Natural killer cell treated with Interleukin-12 subunit alpha and Interleukin-12 subunit beta and Interleukin-15 and Interleukin-18, amount 100 ng/mL, for 72 hours (primary cell): Measurements from ENCODE around the gene DUSP16. TPM values are rescaled to one million over a fixed set of nuclear protein-coding genes. Genes with fewer than 3 reads are reported as not detected.
"Not testable (repeated sequence)": the region's sequence is repeated elsewhere in the genome, so short reads cannot be mapped to it uniquely, and the experiment has no call there.

Source experiments
- ATAC-seq, 2 donors: fragments of 150-1000 bp; cut with Tn5 transposase in 1 of 2; sonication (Bioruptor Pico), chemical (Tn5 transposase) in 1 of 2; 2 replicates each; pipeline ENCODE4 v1.10.0; 2021
- DNase-seq: peaks from one replicate; pipeline ENCODE4 v3.0.0; 2022; ENCODE audit warnings: low spot score
- H3K27ac Mint-ChIP-seq, 2 donors: 1 replicate in 1 of 2; 2 replicates in 1 of 2; pipeline ENCODE4 v1.8.0; 2022; ENCODE audit warnings: mixed read lengths in 2 of 2, mild to moderate bottlenecking in 1 of 2, moderate library complexity in 1 of 2
- H3K27me3 Mint-ChIP-seq, 2 donors: 1 replicate in 1 of 2; 2 replicates in 1 of 2; pipeline ENCODE4 v1.8.0; 2022; ENCODE audit warnings: mixed read lengths in 2 of 2
- H3K36me3 Mint-ChIP-seq: one replicate; pipeline ENCODE4 v1.8.0; 2022; ENCODE audit warnings: mixed read lengths
- H3K4me1 Mint-ChIP-seq, 2 donors: 1 replicate in 1 of 2; 2 replicates in 1 of 2; pipeline ENCODE4 v1.8.0; 2022; ENCODE audit warnings: low read depth in 2 of 2, mixed read lengths in 2 of 2, mild to moderate bottlenecking in 1 of 2
- H3K4me3 Mint-ChIP-seq: one replicate; pipeline ENCODE4 v1.8.0; 2022; ENCODE audit warnings: mixed read lengths
- H3K9me3 Mint-ChIP-seq: 2 replicates; pipeline ENCODE4 v1.8.0; 2022; ENCODE audit warnings: mixed read lengths
- total RNA-seq, 2 donors: library from RNA; stranded (reverse); gene quantifications; one replicate each; pipeline ENCODE4 v1.2.3, GENCODE V29; 2022

DUSP16 gene
- total RNA-seq, 2 donors from 2014 or later = 21.8 to 22.8 TPM

DNA sequence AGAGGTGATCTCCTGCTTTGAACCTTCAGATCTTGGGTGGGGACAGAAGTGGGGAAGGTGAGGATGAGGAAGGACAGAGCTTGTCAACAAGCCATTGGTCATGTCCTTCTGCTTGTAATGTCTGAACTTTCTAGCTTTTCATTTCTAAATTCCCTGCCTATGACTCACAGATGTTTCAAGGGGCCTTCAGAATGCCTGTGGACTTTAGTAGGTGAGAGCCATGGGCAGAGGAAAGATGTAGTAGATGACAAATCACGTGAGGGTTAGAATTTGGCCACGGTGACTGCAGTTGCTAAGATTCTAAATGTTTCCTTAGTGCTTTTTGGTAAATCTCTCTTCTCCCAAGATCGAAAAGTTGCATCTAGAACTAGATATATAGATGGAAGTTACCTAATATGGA, 30.3 kb upstream of the DUSP16 start:
- no peaks in the 10 kb centered on the region for H3K9me3 Mint-ChIP-seq

DNA sequence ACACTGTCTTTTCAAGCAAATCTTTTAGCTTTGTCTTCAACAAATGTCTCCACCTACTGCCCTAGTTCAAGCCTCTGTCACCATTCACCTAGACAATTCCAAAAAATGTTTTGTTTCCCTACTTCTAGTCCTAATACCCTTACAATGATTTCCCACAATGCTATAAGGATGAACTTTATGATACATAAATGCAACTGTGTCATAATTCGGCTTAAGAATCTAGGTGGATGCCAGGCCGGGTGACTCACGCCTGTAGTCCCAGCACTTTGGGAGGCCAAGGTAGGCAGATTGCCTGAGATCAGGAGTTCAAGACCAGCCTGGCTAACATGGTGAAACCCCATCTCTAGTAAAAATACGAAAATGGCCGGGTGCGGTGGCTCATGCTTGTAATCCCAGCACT, 28.3 kb upstream of the DUSP16 start:
- H3K4me3 Mint-ChIP-seq = no peak overlapping the region
- H3K27ac Mint-ChIP-seq = no peak overlapping the region
- ATAC-seq = no peak
- no peaks in the 10 kb centered on the region for H3K4me1 Mint-ChIP-seq
- DNase-seq = no peak
- no peaks in the 10 kb centered on the region for H3K36me3 Mint-ChIP-seq
- no peaks in the 10 kb centered on the region for H3K9me3 Mint-ChIP-seq
- peaks cover 28 to 31% of the 10 kb centered on the region in 2 donors for H3K27me3 Mint-ChIP-seq

More for the DNA sequence above, 30.3 kb upstream of the DUSP16 start:
- Mint-ChIP-seq H3K27me3 (peaks cover 25 to 33% of the 10 kb centered on the region in 2 donors), H3K27ac (no peak overlapping the region), H3K4me3 (no peak overlapping the region), H3K4me1 (no peaks in the 10 kb centered on the region), H3K36me3 (no peaks in the 10 kb centered on the region)
- ATAC-seq = no peak
- DNase-seq = no peak

GRCh38 chr12:12588436-12588835, 25.8 kb upstream of the DUSP16 start:
- ATAC-seq, H3K9me3 Mint-ChIP-seq, H3K36me3 Mint-ChIP-seq, DNase-seq, H3K27ac Mint-ChIP-seq, H3K4me3 Mint-ChIP-seq: not testable (repeated sequence)
- Mint-ChIP-seq H3K4me1 (peaks cover 0 to 17% of the 10 kb centered on the region in 2 donors), H3K27me3 (peaks cover 25 to 29% of the 10 kb centered on the region in 2 donors)

DNA sequence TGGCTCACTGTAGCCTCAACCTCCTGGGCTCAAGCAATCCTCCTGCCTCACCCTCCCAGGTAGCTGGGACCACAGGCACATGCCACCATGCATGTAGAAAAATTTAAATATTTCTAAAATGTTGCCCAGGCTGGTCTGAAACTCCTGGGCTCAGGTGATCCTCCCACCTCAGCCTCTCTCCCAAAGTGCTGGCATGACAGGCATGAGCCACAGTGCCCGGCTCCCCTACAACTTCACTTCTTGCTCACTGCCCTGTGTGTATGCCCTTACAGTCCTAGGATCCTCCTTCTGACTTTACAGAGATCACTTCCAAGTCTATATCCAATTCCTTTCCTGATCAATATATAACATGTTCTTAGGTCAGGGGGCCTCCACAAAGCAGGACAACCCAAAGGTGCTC, 25.2 kb upstream of the DUSP16 start:
- Mint-ChIP-seq H3K27me3 (peaks cover 25 to 28% of the 10 kb centered on the region in 2 donors), H3K4me1 (peaks cover 2 to 23% of the 10 kb centered on the region in 2 donors), H3K4me3 (no peak overlapping the region), H3K9me3 (no peaks in the 10 kb centered on the region), H3K36me3 (no peaks in the 10 kb centered on the region), H3K27ac (no peak overlapping the region)
- ATAC-seq (no peak), DNase-seq (no peak)

DNA sequence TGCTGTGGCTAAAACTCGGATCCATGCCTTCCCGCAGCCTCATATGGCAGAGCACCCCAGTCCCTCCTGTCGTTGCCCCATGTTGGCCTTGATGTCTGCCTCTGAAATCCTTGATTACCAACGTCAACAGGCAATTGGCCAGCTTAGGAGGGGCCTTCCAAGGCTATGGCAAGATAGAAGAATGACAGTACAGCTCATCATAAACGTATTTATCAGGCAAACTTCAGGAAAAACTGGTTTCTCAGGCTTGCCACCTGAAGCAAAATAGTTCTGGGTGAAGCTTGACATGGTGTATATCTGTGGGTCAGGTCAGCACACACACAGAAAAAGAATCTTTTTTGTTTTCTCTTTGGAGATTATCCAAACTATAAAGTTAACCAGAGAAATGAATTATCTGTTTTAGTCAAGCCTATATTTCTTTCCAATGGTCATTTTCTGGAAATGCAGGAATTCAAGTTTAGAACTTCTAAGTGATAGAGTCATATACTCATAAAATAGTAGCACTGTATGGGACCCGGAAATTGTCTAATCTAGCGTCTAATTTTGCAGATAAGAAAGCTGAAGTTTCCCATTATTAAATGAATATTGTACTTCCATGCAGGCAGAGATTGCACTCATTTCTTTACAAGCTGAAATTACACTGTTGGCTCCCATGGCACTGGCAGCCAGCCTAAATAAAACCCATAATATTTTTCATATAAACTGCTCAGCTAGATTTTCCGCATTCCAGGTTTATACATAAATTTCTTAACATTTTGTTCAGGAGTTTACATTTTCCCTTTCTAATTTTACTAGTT, 24.4 kb upstream of the DUSP16 start:
- Mint-ChIP-seq H3K36me3 (no peaks in the 10 kb centered on the region), H3K9me3 (no peaks in the 10 kb centered on the region), H3K4me3 (no peak overlapping the region), H3K27ac (no peak overlapping the region), H3K4me1 (peaks cover 6 to 31% of the 10 kb centered on the region in 2 donors), H3K27me3 (peaks cover 22 to 23% of the 10 kb centered on the region in 2 donors)
- DNase-seq (no peak), ATAC-seq (no peak)

- ATAC-seq = no peak
- Mint-ChIP-seq H3K27me3 (peaks cover 10 to 22% of the 10 kb centered on the region in 2 donors), H3K4me3 (no peak overlapping the region), H3K27ac (no peak overlapping the region), H3K36me3 (no peaks in the 10 kb centered on the region), H3K9me3 (no peaks in the 10 kb centered on the region), H3K4me1 (peaks cover 6 to 32% of the 10 kb centered on the region in 2 donors)
- DNase-seq = no peak
These were observed 22.6 kb upstream of the DUSP16 start for GRCh38 chr12:12585115-12585863.

GRCh38 chr12:12583510-12584178, 21.0 kb upstream of the DUSP16 start:
- DNase-seq = no peak
- Mint-ChIP-seq H3K4me1 (peaks cover 6 to 32% of the 10 kb centered on the region in 2 donors), H3K27ac (peak overlapping the region; percentile 72 to 83), H3K4me3 (peak overlapping the region; percentile 50), H3K9me3 (no peaks in the 10 kb centered on the region), H3K36me3 (no peaks in the 10 kb centered on the region), H3K27me3 (peaks cover 0 to 9% of the 10 kb centered on the region in 2 donors)
- ATAC-seq = no peak

DNA sequence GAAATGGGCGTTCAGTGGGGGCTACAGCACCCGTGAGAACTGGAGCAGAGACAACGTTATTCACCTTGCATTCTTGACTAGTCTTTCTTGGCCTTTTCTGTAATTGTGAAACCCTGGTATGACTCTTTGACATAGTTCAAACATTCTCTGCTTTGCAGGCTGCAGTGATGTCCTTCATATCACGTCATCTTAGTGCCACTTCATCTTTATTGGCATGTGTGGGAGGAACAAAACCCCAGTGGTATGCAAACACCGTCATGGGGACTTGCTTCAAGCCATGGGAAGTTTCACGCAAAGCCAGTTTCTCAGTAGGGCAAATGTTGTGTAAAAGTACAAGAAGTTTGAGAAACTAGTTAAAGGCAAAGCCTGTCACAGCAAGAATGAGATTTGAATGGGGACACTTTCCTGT, 20.2 kb upstream of the DUSP16 start:
- ATAC-seq (peak; percentile 91 to 94), DNase-seq (peak; percentile 59)
- H3K4me1 Mint-ChIP-seq = peaks cover 6 to 32% of the 10 kb centered on the region in 2 donors
- peak overlapping the region; percentile 72 to 83 for H3K27ac Mint-ChIP-seq
- H3K9me3 Mint-ChIP-seq = no peaks in the 10 kb centered on the region
- no peaks in the 10 kb centered on the region for H3K36me3 Mint-ChIP-seq
- H3K4me3 Mint-ChIP-seq = peak overlapping the region; percentile 50
- H3K27me3 Mint-ChIP-seq = peaks cover 0 to 9% of the 10 kb centered on the region in 2 donors

DNA sequence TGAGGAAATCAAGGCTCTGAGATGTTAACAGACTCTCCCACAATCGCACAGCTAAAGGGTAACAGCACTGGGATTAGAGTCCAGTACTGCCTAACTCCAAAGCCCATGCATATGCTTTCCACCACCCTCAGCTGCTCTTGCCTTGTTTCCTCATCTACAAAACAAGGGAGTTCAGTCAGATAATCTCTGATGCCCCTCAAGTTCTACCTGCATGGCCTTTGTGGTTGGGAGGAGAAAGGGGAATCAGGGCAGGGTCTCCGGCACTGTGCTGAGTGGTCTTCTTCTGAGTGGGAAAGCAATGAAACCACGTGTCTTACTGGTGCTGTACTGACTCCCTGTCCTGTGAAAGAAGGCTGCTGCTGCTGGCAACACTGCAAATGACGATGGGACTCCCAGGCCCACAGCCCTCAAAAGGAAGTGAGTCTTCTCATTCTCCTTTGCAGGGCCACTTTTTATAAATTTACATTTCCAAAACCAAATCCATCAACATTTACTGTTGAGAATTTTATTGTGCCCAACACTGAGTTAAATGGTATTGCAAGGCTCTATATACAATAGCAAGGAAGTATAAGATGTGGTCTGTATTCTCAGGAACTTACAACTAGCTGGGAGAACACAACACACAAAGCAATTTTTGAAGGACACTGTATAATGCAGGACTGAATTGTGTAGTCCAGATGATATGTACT, 19.7 kb upstream of the DUSP16 start:
- DNase-seq (no peak), ATAC-seq (peak in 1 of 2 donors; percentile 68)
- Mint-ChIP-seq H3K4me1 (peaks cover 6 to 32% of the 10 kb centered on the region in 2 donors), H3K27ac (peak overlapping the region; percentile 72 to 83), H3K4me3 (peak overlapping the region; percentile 50), H3K9me3 (no peaks in the 10 kb centered on the region), H3K36me3 (no peaks in the 10 kb centered on the region), H3K27me3 (peaks cover 0 to 10% of the 10 kb centered on the region in 2 donors)

GRCh38 chr12:12580716-12581115, 18.1 kb upstream of the DUSP16 start:
- H3K27ac Mint-ChIP-seq, H3K9me3 Mint-ChIP-seq, DNase-seq, H3K4me3 Mint-ChIP-seq, H3K27me3 Mint-ChIP-seq, ATAC-seq, H3K36me3 Mint-ChIP-seq: not testable (repeated sequence)
- peaks cover 6 to 32% of the 10 kb centered on the region in 2 donors for H3K4me1 Mint-ChIP-seq

GRCh38 chr12:12577786-12578185, 15.1 kb upstream of the DUSP16 start:
- H3K4me3 Mint-ChIP-seq = no peak overlapping the region
- no peak for DNase-seq
- H3K27me3 Mint-ChIP-seq = peaks cover 0 to 2% of the 10 kb centered on the region in 2 donors
- ATAC-seq = no peak
- H3K9me3 Mint-ChIP-seq = no peaks in the 10 kb centered on the region
- H3K27ac Mint-ChIP-seq = no peak overlapping the region
- no peaks in the 10 kb centered on the region for H3K36me3 Mint-ChIP-seq
- peaks cover 2 to 8% of the 10 kb centered on the region in 2 donors for H3K4me1 Mint-ChIP-seq

DNA sequence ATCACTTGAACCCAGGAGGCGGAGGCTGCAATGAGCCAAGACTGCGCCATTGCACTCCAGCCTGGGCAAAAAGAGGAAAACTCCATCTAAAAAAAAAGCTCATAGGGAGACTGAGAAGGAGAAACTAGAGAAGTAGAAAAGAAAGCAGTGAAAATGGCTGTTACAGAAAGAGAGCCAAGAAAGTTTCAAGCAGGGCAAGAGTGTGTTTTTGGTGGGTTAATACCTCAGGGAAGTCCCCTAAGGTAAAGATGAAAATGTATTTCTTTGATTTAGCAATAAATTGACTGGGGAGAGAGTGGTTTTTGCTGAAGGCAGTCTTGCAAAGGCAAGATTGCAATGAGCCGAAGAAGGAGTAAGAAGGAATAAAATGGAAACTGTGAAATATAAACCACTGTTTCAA, 10.0 kb upstream of the DUSP16 start:
- no peak overlapping the region for H3K4me3 Mint-ChIP-seq

GRCh38 chr12:12565971-12566370, 3.3 kb upstream of the DUSP16 start:
- not testable (repeated sequence) for H3K27me3 Mint-ChIP-seq, ATAC-seq, H3K36me3 Mint-ChIP-seq, H3K27ac Mint-ChIP-seq, DNase-seq, H3K9me3 Mint-ChIP-seq, H3K4me3 Mint-ChIP-seq
- peaks cover 3 to 16% of the 10 kb centered on the region in 2 donors for H3K4me1 Mint-ChIP-seq

More for the DNA sequence above, 10.0 kb upstream of the DUSP16 start:
- DNase-seq (no peak), ATAC-seq (no peak)
- Mint-ChIP-seq H3K9me3 (no peaks in the 10 kb centered on the region), H3K27ac (no peak overlapping the region), H3K36me3 (no peaks in the 10 kb centered on the region), H3K27me3 (peaks cover 4 to 5% of the 10 kb centered on the region in 2 donors), H3K4me1 (peaks cover 0 to 1% of the 10 kb centered on the region in 2 donors)
